Measurements from ENCODE around the gene FBXL3. TPM values are rescaled to one million over a fixed set of nuclear protein-coding genes. Genes with fewer than 3 reads are reported as not detected.

FBXL3 gene
- total RNA-seq, 1 donor from 2014 or later, result 32.6 TPM

DNA sequence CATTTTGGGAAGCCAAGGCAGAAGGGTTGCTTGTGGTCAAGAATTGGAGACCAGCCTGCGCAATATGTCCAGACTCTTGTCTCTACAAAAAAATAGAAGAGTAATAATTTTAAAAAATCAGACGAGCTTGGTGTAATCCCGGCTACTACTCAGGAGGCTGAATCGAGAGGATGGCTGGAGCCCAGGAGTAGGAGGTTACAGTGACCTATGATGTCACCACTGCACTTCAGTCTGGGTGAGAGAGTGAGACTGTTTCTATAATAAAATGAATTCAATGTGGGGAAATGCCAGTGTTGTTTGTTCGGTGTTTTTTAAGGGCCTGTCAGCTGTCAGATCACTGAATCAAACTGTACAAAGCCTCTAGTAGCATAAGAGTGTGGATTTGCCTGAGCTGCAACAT is 1.2 kb upstream of the FBXL3 start:
- peaks cover 55% of the 10 kb centered on the region for H3K4me1 Mint-ChIP-seq
- no peak for TF ChIP-seq CTCF (IDR thresholded peaks at IDR 0.05; ENCODE audit: unreplicated experiment)
- H3K36me3 Mint-ChIP-seq, result peaks cover 6% of the 10 kb centered on the region
- H3K27ac Mint-ChIP-seq, result peak overlapping the region; percentile 96
- H3K9me3 Mint-ChIP-seq, result peaks cover 12% of the 10 kb centered on the region
- no peaks in the 10 kb centered on the region for H3K27me3 Mint-ChIP-seq (ENCODE audit: low read depth)
- peak overlapping the region; percentile 82 for H3K4me3 Mint-ChIP-seq
- DNase-seq (ENCODE audit: low spot score in 2 of 2, unreplicated experiment in 2 of 2), result no peak

DNA sequence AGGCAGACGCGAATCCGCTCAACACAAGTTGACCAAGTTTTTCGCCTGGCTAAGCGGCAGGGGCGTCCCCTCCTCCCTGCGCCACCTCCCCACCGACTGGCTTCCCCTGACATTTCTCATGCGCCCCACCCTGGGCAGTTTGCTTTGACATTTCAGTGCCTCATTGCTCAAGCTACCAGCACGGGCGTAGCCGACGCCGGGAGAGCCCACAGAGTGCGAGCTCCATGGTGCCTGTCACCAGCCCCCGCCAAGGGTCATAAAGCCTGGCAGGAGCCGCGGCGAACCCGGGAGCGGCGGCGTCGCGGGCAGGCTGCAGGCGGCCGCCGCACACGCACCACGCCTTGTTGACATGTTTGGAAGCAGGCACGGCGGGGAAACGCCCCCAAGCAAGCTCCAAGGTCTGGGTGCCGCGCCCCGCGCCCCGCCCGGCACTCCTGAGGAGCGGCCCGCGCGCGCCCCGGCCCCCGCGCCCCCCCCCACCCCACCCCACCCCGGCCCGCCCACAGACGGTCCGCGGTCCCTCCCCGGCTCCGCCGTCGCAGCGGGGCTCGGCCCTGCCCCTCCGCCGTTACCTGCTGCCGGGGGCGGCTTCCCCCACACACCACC is 601 bp downstream of the FBXL3 start:
- no peaks in the 10 kb centered on the region for H3K27me3 Mint-ChIP-seq (ENCODE audit: low read depth)
- peak; percentile 42 to 64 for DNase-seq (ENCODE audit: low spot score in 2 of 2, unreplicated experiment in 2 of 2)
- H3K4me3 Mint-ChIP-seq, result peak overlapping the region; percentile 90
- peaks cover 3% of the 10 kb centered on the region for H3K36me3 Mint-ChIP-seq
- H3K27ac Mint-ChIP-seq, result peak overlapping the region; percentile 91
- peaks cover 4% of the 10 kb centered on the region for H3K9me3 Mint-ChIP-seq
- H3K4me1 Mint-ChIP-seq, result peaks cover 70% of the 10 kb centered on the region
- no peak for TF ChIP-seq CTCF (IDR thresholded peaks at IDR 0.05; ENCODE audit: unreplicated experiment)

GRCh38 chr13:77022341-77022740 is 4.6 kb downstream of the FBXL3 start:
- no peak for TF ChIP-seq CTCF (IDR thresholded peaks at IDR 0.05; ENCODE audit: unreplicated experiment)
- no peak for DNase-seq (ENCODE audit: low spot score in 2 of 2, unreplicated experiment in 2 of 2)
- no peaks in the 10 kb centered on the region for H3K27me3 Mint-ChIP-seq (ENCODE audit: low read depth)
- peaks cover 49% of the 10 kb centered on the region for H3K4me1 Mint-ChIP-seq
- no peaks in the 10 kb centered on the region for H3K9me3 Mint-ChIP-seq
- peaks cover under 1% of the 10 kb centered on the region for H3K36me3 Mint-ChIP-seq
- H3K27ac Mint-ChIP-seq, result no peak overlapping the region
- no peak overlapping the region for H3K4me3 Mint-ChIP-seq

DNA sequence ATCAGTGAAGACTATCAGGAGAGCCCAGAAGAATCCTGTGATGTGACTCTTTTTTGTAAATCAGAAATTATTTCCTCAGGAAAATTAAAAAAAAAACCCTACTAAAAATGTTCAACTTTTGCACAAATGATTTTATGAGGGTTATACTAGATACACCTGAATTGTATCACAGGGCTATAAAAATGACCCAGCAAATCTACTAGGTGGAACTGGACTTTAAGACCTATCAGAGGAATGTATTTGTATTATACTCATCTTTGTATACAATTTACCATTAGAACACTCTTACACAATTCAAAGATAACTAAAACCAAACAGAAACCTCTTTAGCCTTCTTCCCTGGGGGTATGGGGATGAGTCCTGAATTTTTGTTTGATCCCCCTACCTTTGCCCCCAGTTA is 7.2 kb downstream of the FBXL3 start:
- H3K36me3 Mint-ChIP-seq, result peaks cover 13% of the 10 kb centered on the region
- H3K27ac Mint-ChIP-seq, result no peak overlapping the region
- no peaks in the 10 kb centered on the region for H3K27me3 Mint-ChIP-seq (ENCODE audit: low read depth)
- no peaks in the 10 kb centered on the region for H3K9me3 Mint-ChIP-seq
- no peak for TF ChIP-seq CTCF (IDR thresholded peaks at IDR 0.05; ENCODE audit: unreplicated experiment)
- no peak for DNase-seq (ENCODE audit: low spot score in 2 of 2, unreplicated experiment in 2 of 2)
- no peak overlapping the region for H3K4me3 Mint-ChIP-seq
- peaks cover 33% of the 10 kb centered on the region for H3K4me1 Mint-ChIP-seq

DNA sequence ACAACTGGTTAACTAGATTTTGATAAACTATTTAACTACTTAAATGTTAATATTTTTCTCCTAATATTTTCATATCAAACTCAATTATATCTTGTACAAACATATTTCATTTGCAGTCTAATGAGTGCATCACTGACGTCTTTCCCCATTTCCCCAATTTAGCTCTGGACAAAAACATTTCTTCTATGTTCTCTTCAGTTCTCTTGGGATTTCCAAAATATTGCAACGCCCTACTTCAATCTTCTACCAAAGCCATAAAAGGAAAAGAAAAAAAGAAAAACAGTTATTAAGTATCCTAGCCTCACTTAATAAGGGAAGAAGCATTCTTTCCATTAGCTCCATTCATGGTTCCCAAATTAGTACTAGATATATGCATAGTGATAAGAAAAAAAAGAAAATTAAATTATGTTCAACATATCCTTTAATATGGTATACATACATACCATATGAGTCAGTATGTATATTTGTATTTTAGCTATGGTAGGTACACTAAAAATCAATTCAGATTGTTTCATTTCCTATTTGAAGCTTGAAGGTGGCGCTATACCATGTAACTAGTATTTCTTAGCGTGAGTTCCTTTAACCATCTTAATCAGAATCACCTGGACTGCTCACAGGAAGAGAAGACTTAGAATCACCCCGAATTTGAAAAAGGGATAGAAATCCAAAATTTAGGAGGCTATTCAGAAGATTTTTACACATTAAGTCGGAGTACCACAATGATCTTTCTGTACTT is 9.9 kb downstream of the FBXL3 start:
- H3K4me3 Mint-ChIP-seq, result no peak overlapping the region
- peaks cover 34% of the 10 kb centered on the region for H3K36me3 Mint-ChIP-seq
- no peaks in the 10 kb centered on the region for H3K9me3 Mint-ChIP-seq
- no peak for DNase-seq (ENCODE audit: low spot score in 2 of 2, unreplicated experiment in 2 of 2)
- TF ChIP-seq CTCF (IDR thresholded peaks at IDR 0.05; ENCODE audit: unreplicated experiment), result no peak
- H3K27ac Mint-ChIP-seq, result no peak overlapping the region
- no peaks in the 10 kb centered on the region for H3K27me3 Mint-ChIP-seq (ENCODE audit: low read depth)
- H3K4me1 Mint-ChIP-seq, result peaks cover 7% of the 10 kb centered on the region
